ENCODE data around the gene APBB3.
A peak's percentile ranks its signal among the peaks of the same experiment; 100 is the strongest.

Gene APBB3

DNA sequence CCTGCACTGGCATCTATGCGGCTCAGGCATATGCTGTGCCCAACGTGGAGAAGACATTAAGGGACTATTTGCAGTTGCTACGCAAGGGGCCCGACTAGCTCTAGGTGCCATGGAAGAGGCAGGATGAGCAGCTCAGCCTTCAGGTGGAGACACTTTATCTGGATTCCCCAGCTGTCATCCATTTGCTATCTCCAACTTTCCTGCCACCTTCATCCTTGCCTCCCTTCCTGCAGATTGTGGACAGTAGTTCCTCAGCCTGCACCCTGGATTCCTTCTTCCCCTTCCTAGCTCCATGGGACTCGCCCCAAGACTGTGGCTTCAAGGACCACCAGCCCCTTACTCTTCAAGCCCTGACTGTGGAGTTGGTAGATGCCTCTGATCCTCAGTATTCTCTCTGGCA lies 2.3 kb upstream of the APBB3 start:
- no peak overlapping the region for H3K27ac ChIP-seq (ENCODE audit: low read depth, low read length)
- H3K79me2 ChIP-seq (ENCODE audit: control insufficient read depth, insufficient read depth, low read length, unreplicated experiment), result peaks cover 39% of the 10 kb centered on the region
- H3K4me1 ChIP-seq (ENCODE audit: control insufficient read depth, insufficient read depth, low read length, unreplicated experiment), result peaks cover 24% of the 10 kb centered on the region
- no peaks in the 10 kb centered on the region for H3K27me3 ChIP-seq (ENCODE audit: insufficient read depth, low read length)
- no peak overlapping the region for H2AFZ ChIP-seq (ENCODE audit: low read length, unreplicated experiment)
- no peaks in the 10 kb centered on the region for H3K36me3 ChIP-seq (ENCODE audit: insufficient read depth, low read length)
- H3K4me3 ChIP-seq (ENCODE audit: low read depth, low read length), result peak overlapping the region; percentile 94; the same call in 1 of the 2 replicates

DNA sequence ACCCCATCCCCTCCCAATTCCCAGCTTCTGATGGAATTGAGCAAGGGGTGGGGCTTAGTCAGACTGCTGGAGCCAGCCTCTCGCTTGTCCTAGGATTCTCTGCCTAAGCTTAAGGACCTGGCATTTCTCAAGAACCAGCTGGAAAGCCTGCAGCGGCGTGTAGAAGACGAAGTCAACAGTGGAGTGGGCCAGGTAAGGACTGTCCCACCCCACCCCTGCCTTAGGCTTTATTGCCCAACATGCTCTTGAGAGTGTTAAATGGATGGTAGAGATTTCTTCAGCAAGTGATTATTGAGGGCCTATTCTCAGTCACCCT lies 1.3 kb upstream of the APBB3 start:
- Histone ChIP-seq H3K27me3 (ENCODE audit: insufficient read depth, low read length) (no peaks in the 10 kb centered on the region), H3K4me3 (ENCODE audit: low read depth, low read length) (peak overlapping the region; percentile 94), H3K79me2 (ENCODE audit: control insufficient read depth, insufficient read depth, low read length, unreplicated experiment) (peaks cover 39% of the 10 kb centered on the region), H3K36me3 (ENCODE audit: insufficient read depth, low read length) (no peaks in the 10 kb centered on the region), H3K27ac (ENCODE audit: low read depth, low read length) (peak overlapping the region; percentile 79; the same call in 1 of the 2 replicates), H2AFZ (ENCODE audit: low read length, unreplicated experiment) (peak overlapping the region; percentile 76), H3K4me1 (ENCODE audit: control insufficient read depth, insufficient read depth, low read length, unreplicated experiment) (peaks cover 24% of the 10 kb centered on the region)

DNA sequence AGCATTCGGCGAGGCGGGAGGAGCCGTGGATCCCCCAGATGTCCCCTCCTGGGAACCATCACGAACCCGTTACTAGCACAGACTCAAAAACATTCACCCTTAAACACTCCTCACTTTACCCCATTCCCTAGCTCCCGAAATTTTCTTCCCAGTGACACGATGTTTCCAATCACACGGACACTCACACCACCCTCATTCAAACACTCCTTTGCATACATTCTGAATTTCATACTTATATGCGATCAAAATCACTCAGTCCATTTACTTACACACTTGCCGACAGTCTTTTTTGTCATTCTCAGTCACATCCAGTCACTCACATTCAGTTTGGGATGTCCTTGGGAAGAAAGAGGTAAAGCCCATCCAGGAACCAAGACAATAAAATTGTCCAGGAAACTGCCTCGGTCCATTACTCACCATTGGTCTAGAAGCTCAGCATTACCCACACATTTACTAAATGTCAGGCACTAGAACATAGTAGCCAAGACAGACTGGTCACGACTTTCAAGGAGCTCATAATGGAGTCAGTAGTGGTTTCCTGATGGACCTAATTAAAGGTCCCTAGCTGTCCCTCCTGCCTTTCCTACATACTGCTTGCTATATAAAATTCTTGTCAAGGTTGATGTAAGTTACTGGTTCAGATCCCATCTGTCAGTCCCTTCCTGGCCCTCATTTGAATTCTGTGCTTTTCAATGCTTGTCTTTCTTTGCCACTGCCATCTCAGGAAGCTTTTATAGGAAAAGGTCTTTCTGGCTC lies 804 bp upstream of the APBB3 start:
- H3K4me3 ChIP-seq (ENCODE audit: low read depth, low read length), result peak overlapping the region; percentile 94
- no peaks in the 10 kb centered on the region for H3K27me3 ChIP-seq (ENCODE audit: insufficient read depth, low read length)
- peaks cover 24% of the 10 kb centered on the region for H3K4me1 ChIP-seq (ENCODE audit: control insufficient read depth, insufficient read depth, low read length, unreplicated experiment)
- peak overlapping the region; percentile 79 for H3K27ac ChIP-seq (ENCODE audit: low read depth, low read length)
- H3K79me2 ChIP-seq (ENCODE audit: control insufficient read depth, insufficient read depth, low read length, unreplicated experiment), result peaks cover 39% of the 10 kb centered on the region
- H3K36me3 ChIP-seq (ENCODE audit: insufficient read depth, low read length), result no peaks in the 10 kb centered on the region
- H2AFZ ChIP-seq (ENCODE audit: low read length, unreplicated experiment), result peak overlapping the region; percentile 76

DNA sequence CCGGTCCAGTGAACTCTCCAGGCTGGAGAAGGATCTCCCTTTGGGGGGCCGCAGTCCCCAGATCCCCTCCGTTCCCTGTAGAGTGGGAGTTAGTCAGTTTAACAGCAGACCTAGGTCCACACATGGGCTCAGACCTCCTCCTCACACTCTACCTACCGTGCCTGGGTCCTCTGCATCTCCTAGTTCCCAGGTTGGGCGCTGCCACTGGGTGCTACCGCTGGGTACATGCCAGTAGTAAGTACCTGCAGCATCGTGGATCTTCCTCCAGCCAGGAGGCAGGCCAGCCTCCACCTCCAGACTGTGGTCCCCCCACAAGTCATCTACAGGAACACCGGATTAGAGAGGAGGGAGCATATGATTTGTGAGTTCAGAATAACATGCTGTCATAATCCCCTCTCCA lies 802 bp downstream of the APBB3 start:
- peaks cover 19% of the 10 kb centered on the region for H3K4me1 ChIP-seq (ENCODE audit: control insufficient read depth, insufficient read depth, low read length, unreplicated experiment)
- peak overlapping the region; percentile 79; the same call in 1 of the 2 replicates for H3K27ac ChIP-seq (ENCODE audit: low read depth, low read length)
- peaks cover 39% of the 10 kb centered on the region for H3K79me2 ChIP-seq (ENCODE audit: control insufficient read depth, insufficient read depth, low read length, unreplicated experiment)
- H3K4me3 ChIP-seq (ENCODE audit: low read depth, low read length), result peak overlapping the region; percentile 94
- no peaks in the 10 kb centered on the region for H3K36me3 ChIP-seq (ENCODE audit: insufficient read depth, low read length)
- no peak overlapping the region for H2AFZ ChIP-seq (ENCODE audit: low read length, unreplicated experiment)
- no peaks in the 10 kb centered on the region for H3K27me3 ChIP-seq (ENCODE audit: insufficient read depth, low read length)

DNA sequence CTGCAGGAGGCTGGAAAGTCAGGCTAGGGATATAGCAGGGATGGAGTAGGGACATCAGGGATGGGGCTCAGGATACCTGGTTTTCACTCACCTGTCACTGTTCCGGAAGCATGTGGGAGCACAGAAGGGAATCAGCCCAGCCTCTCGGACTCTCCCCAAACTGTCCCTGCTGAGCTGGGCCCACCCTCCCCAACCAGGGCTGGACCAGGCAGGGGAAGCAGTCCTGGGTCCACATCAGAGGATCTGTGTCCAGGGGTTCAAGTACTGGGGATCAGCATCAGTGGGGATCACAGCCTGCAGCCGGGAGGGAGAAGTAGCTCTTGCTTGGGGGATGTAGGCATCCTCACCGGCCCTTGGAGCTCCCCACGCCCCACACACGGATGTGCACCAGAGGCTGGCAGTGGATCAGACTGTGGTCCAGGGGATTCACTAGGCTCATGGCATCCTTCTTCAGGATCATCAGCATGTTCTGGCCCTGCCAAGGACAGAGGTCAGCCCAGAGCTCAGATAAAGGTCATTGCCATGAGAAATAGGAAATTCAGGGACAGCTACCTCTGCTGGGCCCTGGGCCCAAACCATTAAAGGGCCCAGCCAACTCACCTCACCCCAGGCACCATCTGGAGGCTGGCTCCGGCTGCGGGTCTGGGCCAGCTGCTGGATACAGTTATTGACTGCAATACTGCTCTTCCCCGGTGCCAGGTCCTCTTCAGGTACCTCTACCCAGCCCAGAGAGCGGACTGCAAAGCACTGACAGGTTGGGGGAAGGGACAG lies 2.5 kb downstream of the APBB3 start:
- Histone ChIP-seq H3K4me1 (ENCODE audit: control insufficient read depth, insufficient read depth, low read length, unreplicated experiment) (peaks cover 24% of the 10 kb centered on the region), H3K79me2 (ENCODE audit: control insufficient read depth, insufficient read depth, low read length, unreplicated experiment) (peaks cover 29% of the 10 kb centered on the region), H3K36me3 (ENCODE audit: insufficient read depth, low read length) (no peaks in the 10 kb centered on the region), H2AFZ (ENCODE audit: low read length, unreplicated experiment) (no peak overlapping the region), H3K4me3 (ENCODE audit: low read depth, low read length) (no peak overlapping the region), H3K27ac (ENCODE audit: low read depth, low read length) (no peak overlapping the region), H3K27me3 (ENCODE audit: insufficient read depth, low read length) (no peaks in the 10 kb centered on the region)

DNA sequence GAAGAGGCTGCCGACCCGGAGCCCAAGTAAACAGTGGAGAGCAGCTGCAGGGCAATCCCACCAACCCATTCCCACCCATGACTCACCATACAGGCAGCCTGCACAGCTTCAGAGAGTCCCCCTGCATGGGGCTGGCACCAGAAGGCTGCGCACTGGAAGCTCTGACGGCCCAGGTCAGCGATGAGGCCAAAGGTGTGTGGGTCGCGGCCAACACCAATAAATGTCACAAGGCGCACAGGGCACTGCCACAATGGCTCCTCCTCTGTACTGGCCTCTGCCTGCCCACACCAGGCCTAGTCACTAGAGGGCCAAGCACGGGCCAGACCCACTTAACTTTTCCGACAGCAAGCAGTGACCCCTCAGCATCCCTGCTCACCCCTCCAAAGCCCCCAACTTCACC lies 4.2 kb downstream of the APBB3 start:
- no peak overlapping the region for H2AFZ ChIP-seq (ENCODE audit: low read length, unreplicated experiment)
- peaks cover 29% of the 10 kb centered on the region for H3K79me2 ChIP-seq (ENCODE audit: control insufficient read depth, insufficient read depth, low read length, unreplicated experiment)
- no peaks in the 10 kb centered on the region for H3K36me3 ChIP-seq (ENCODE audit: insufficient read depth, low read length)
- no peak overlapping the region for H3K27ac ChIP-seq (ENCODE audit: low read depth, low read length)
- H3K27me3 ChIP-seq (ENCODE audit: insufficient read depth, low read length), result no peaks in the 10 kb centered on the region
- H3K4me3 ChIP-seq (ENCODE audit: low read depth, low read length), result no peak overlapping the region
- peaks cover 23% of the 10 kb centered on the region for H3K4me1 ChIP-seq (ENCODE audit: control insufficient read depth, insufficient read depth, low read length, unreplicated experiment)

DNA sequence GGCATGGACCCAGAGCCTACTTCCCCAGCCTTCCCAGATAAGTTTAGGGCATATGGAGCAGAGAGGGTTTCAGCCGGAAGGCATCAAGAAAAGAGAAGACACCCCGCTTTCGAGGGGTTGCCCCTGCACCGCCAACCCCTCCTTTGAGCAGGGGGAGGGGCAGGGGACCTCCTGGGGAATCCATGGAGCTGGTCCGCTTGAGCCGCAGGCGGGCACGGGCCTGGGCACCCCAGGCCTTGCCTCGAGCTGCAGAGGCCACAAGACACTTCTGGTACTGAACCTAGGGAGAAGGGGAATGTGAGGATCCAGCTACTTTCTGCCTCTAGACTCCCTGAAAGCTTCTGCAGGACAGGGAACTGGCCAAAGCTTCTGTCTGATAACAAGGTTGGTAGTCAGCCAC lies 5.9 kb downstream of the APBB3 start:
- Histone ChIP-seq H3K4me1 (ENCODE audit: control insufficient read depth, insufficient read depth, low read length, unreplicated experiment) (peaks cover 36% of the 10 kb centered on the region), H3K27ac (ENCODE audit: low read depth, low read length) (no peak overlapping the region), H3K79me2 (ENCODE audit: control insufficient read depth, insufficient read depth, low read length, unreplicated experiment) (peaks cover 35% of the 10 kb centered on the region), H3K27me3 (ENCODE audit: insufficient read depth, low read length) (no peaks in the 10 kb centered on the region), H2AFZ (ENCODE audit: low read length, unreplicated experiment) (no peak overlapping the region), H3K4me3 (ENCODE audit: low read depth, low read length) (no peak overlapping the region), H3K36me3 (ENCODE audit: insufficient read depth, low read length) (no peaks in the 10 kb centered on the region)

- H3K79me2 ChIP-seq (ENCODE audit: control insufficient read depth, insufficient read depth, low read length, unreplicated experiment), result peaks cover 38% of the 10 kb centered on the region
- peaks cover 34% of the 10 kb centered on the region for H3K4me1 ChIP-seq (ENCODE audit: control insufficient read depth, insufficient read depth, low read length, unreplicated experiment)
- peak overlapping the region; percentile 86 for H3K4me3 ChIP-seq (ENCODE audit: low read depth, low read length)
- peak overlapping the region; percentile 67 for H3K27ac ChIP-seq (ENCODE audit: low read depth, low read length)
- no peaks in the 10 kb centered on the region for H3K36me3 ChIP-seq (ENCODE audit: insufficient read depth, low read length)
- no peaks in the 10 kb centered on the region for H3K27me3 ChIP-seq (ENCODE audit: insufficient read depth, low read length)
- peak overlapping the region; percentile 9 for H2AFZ ChIP-seq (ENCODE audit: low read length, unreplicated experiment)
Observed at GRCh38 chr5:140557965-140558364, 6.4 kb downstream of the APBB3 start.

DNA sequence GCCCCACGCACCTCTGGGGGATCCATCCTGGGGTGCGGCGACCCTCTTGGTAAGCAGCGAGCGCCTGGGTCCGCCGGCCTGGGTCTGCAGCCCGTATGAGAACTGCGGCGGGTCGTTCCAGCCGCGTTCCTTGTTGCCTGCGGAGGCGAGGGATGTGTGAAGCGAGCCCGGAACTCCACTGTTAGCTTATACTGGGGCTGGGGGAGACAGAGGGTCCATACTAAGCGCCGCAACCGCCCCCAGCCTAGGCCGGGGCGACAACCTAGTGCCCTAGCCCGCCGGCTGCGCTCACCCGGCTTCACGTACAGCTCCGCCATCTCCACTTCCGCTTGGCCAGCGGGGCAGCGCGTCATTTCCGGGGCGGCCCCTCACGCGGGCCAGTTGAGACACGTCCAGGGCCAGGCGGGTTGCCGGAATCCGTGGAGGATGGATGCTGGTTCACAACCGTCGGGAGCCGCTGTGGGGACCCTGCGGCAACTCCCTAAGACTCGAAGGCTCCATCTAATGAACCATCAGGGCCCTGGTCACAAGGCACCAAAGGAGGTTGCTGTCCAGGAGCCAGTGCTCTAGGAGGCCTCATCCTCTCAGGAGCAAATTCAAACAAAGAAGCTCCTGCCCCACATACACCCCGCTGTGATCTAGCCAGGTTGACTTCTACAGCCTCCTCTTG lies 7.1 kb downstream of the APBB3 start, which contains the start of gene SRA1:
Gene SRA1 (minus strand): TSS at position 338 of the 670 bp plus-strand sequence. CDS start 21 bp downstream, at position 317.
- peak within 1 kb of the TSS; percentile 9 for H2AFZ ChIP-seq (ENCODE audit: low read length, unreplicated experiment)

DNA sequence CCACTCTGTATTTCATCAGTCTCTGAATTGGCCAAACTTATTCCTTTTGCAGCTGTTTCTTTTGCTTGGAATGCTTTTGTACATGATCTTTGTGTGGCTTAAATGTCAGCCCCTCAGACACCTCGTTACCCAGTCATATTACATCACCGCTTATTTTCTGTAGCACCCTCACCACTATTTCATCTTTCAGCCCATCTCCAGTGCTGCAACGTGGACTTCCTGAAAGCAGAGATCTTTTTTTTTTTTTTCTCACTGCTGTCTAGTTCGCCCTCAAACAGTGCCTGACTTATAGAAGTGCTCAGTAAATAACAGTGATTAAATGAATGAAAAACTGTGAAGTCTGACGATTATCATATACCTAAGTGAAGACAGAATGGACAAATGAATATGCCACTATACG lies 8.0 kb downstream of the APBB3 start:
- H3K79me2 ChIP-seq (ENCODE audit: control insufficient read depth, insufficient read depth, low read length, unreplicated experiment), result peaks cover 46% of the 10 kb centered on the region
- peaks cover 34% of the 10 kb centered on the region for H3K4me1 ChIP-seq (ENCODE audit: control insufficient read depth, insufficient read depth, low read length, unreplicated experiment)
- peak overlapping the region; percentile 67 for H3K27ac ChIP-seq (ENCODE audit: low read depth, low read length)
- H3K4me3 ChIP-seq (ENCODE audit: low read depth, low read length), result peak overlapping the region; percentile 86
- no peak overlapping the region for H2AFZ ChIP-seq (ENCODE audit: low read length, unreplicated experiment)
- H3K27me3 ChIP-seq (ENCODE audit: insufficient read depth, low read length), result no peaks in the 10 kb centered on the region
- H3K36me3 ChIP-seq (ENCODE audit: insufficient read depth, low read length), result no peaks in the 10 kb centered on the region

More for the DNA sequence above, 7.1 kb downstream of the APBB3 start, which contains the start of gene SRA1:
- H3K4me1 ChIP-seq (ENCODE audit: control insufficient read depth, insufficient read depth, low read length, unreplicated experiment), result peaks cover 34% of the 10 kb centered on the region
- H3K36me3 ChIP-seq (ENCODE audit: insufficient read depth, low read length), result no peaks in the 10 kb centered on the region
- peaks cover 43% of the 10 kb centered on the region for H3K79me2 ChIP-seq (ENCODE audit: control insufficient read depth, insufficient read depth, low read length, unreplicated experiment)
- peak within 1 kb of the TSS; percentile 67 for H3K27ac ChIP-seq (ENCODE audit: low read depth, low read length)
- peak within 1 kb of the TSS; percentile 86 for H3K4me3 ChIP-seq (ENCODE audit: low read depth, low read length)
- H3K27me3 ChIP-seq (ENCODE audit: insufficient read depth, low read length), result no peaks in the 10 kb centered on the region

Data from ACC112 (cell line).